IMR-90 (cell line): Measurements from ENCODE around the gene RTN4IP1. TPM values are rescaled to one million over a fixed set of nuclear protein-coding genes. Genes with fewer than 3 reads are reported as not detected.

Source experiments
- ATAC-seq: fragments of 200-7000 bp; cut with Tn5 transposase; 2 replicates; pipeline ENCODE4 v1.9.1; 2020; ENCODE audit warnings: low read depth, mild to moderate bottlenecking, moderate library complexity
- BruUV-seq: library from RNA; stranded (reverse); fragments of 400-500 nt; replicated peaks from 2 replicates; lab custom pipeline; 2021; lab: Mats Ljungman, UMichigan
- CTCF ChIA-PET: fragments of 300-600 bp; formaldehyde crosslinking; extraction: SDS; loops from one replicate; lab custom pipeline; 2021; ENCODE audit warnings: antibody characterized with exemption; lab: Yijun Ruan, JAX
- POLR2A ChIA-PET: fragments of 300-600 bp; sonication (Branson Sonifier 250); formaldehyde crosslinking; loops from one replicate; lab custom pipeline; 2022; ENCODE audit warnings: antibody characterized with exemption; ENCODE audit not compliant: unreplicated experiment; lab: Charles Lee
- DNase-seq: peaks from one replicate; pipeline ENCODE4 v3.0.0; 2013
- H2AFZ ChIP-seq: replicated peaks from 2 replicates; pipeline ENCODE3; 2013; ENCODE audit warnings: low read length, mild to moderate bottlenecking; ENCODE audit not compliant: poor library complexity
- H2AK5ac ChIP-seq: 2 replicates; pipeline ENCODE4 v1.6.1; 2013; ENCODE audit warnings: low read depth, low read length, inconsistent platforms
- H2AK9ac ChIP-seq: replicated peaks from 2 replicates; pipeline ENCODE3; 2013; ENCODE audit warnings: mild to moderate bottlenecking, low read depth, low read length, moderate library complexity; ENCODE audit not compliant: poor library complexity
- H2BK120ac ChIP-seq: 2 replicates; pipeline ENCODE4 v1.6.1; 2013; ENCODE audit warnings: low read depth, low read length, inconsistent platforms
- H2BK15ac ChIP-seq: 3 replicates; pipeline ENCODE4 v1.6.1; 2013; ENCODE audit warnings: low read depth, low read length, inconsistent platforms
- H2BK20ac ChIP-seq: 2 replicates; pipeline ENCODE4 v1.6.1; 2013; ENCODE audit warnings: low read depth, mild to moderate bottlenecking, inconsistent platforms, low read length, moderate library complexity
- H2BK5ac ChIP-seq: 2 replicates; pipeline ENCODE4 v1.6.1; 2013; ENCODE audit warnings: mild to moderate bottlenecking, low read depth, low read length, inconsistent platforms; ENCODE audit not compliant: poor library complexity, severe bottlenecking
- H3K14ac ChIP-seq: replicated peaks from 2 replicates; pipeline ENCODE4 v1.6.1; 2013; ENCODE audit warnings: low read depth, low read length, inconsistent platforms
- H3K18ac ChIP-seq: 2 replicates; pipeline ENCODE4 v1.6.1; 2013; ENCODE audit warnings: low read depth, low read length, control low read depth
- H3K23ac ChIP-seq: 2 replicates; pipeline ENCODE4 v1.6.1; 2013; ENCODE audit warnings: low read depth, low read length, inconsistent platforms
- H3K27ac ChIP-seq: 2 replicates; pipeline ENCODE4 v1.5.1; 2013; ENCODE audit warnings: mild to moderate bottlenecking, control low read depth, low read length; ENCODE audit not compliant: insufficient read depth
- H3K27me3 ChIP-seq: 2 replicates; pipeline ENCODE4 v1.6.1; 2013; ENCODE audit warnings: low read length; ENCODE audit not compliant: control insufficient read depth, insufficient read depth
- H3K36me3 ChIP-seq: 2 replicates; pipeline ENCODE4 v1.6.1; 2013; ENCODE audit warnings: low read length, mixed read lengths; ENCODE audit not compliant: control insufficient read depth, insufficient read depth
- H3K4ac ChIP-seq: 2 replicates; pipeline ENCODE4 v1.6.1; 2013; ENCODE audit warnings: low read depth, low read length, inconsistent platforms
- H3K4me1 ChIP-seq: 2 replicates; pipeline ENCODE4 v1.6.1; 2013; ENCODE audit warnings: low read length, mixed read lengths; ENCODE audit not compliant: control insufficient read depth, insufficient read depth
- H3K4me2 ChIP-seq: 2 replicates; pipeline ENCODE4 v1.6.1; 2013; ENCODE audit warnings: low read depth, mild to moderate bottlenecking, control low read depth, low read length, moderate library complexity
- H3K4me3 ChIP-seq: 2 replicates; pipeline ENCODE4 v1.5.1; 2013; ENCODE audit warnings: low read depth, mild to moderate bottlenecking, control low read depth, low read length, moderate library complexity; ENCODE audit not compliant: insufficient read depth
- H3K56ac ChIP-seq: 2 replicates; pipeline ENCODE4 v1.6.1; 2013; ENCODE audit warnings: low read length, inconsistent platforms; ENCODE audit not compliant: insufficient read depth; ENCODE audit errors: extremely low read depth
- H3K79me1 ChIP-seq, 2 experiments: 2 replicates each; pipeline ENCODE4 v1.6.1; 2013; ENCODE audit warnings: low read length in 2 of 2, inconsistent platforms in 1 of 2, low read depth in 1 of 2
- H3K9ac ChIP-seq: 2 replicates; pipeline ENCODE4 v1.6.1; 2013; ENCODE audit warnings: low read depth, low read length, control low read depth
- H3K9me1 ChIP-seq: 2 replicates; pipeline ENCODE4 v1.6.1; 2013; ENCODE audit warnings: low read length, inconsistent platforms; ENCODE audit not compliant: insufficient read depth
- H3K9me3 ChIP-seq: 2 replicates; pipeline ENCODE4 v1.6.1; 2013; ENCODE audit warnings: low read length; ENCODE audit not compliant: control insufficient read depth, insufficient read depth
- H4K20me1 ChIP-seq: 2 replicates; pipeline ENCODE4 v1.6.1; 2013; ENCODE audit warnings: low read length, inconsistent platforms; ENCODE audit not compliant: insufficient read depth
- H4K5ac ChIP-seq: 2 replicates; pipeline ENCODE4 v1.6.1; 2013; ENCODE audit warnings: mild to moderate bottlenecking, low read depth, low read length, control low read depth
- H4K8ac ChIP-seq, 2 experiments: 2 replicates each; pipeline ENCODE4 v1.6.1; 2013; ENCODE audit warnings: low read depth in 2 of 2, low read length in 2 of 2, control low read depth in 1 of 2, inconsistent platforms in 1 of 2
- H4K91ac ChIP-seq: 2 replicates; pipeline ENCODE4 v1.6.1; 2013; ENCODE audit warnings: low read depth, low read length, inconsistent platforms; ENCODE audit not compliant: insufficient read depth
- BHLHE40 ChIP-seq: fragments of 150-350 bp; IDR thresholded peaks from 2 replicates; pipeline ENCODE4 v1.6.1; 2016; ENCODE audit warnings: mild to moderate bottlenecking, low read depth, low read length
- CHD1 ChIP-seq: IDR thresholded peaks from 2 replicates; pipeline ENCODE4 v1.6.1; 2012; ENCODE audit warnings: low read depth, low read length, improper control_type of control experiment
- FOS ChIP-seq: fragments of 150-350 bp; IDR thresholded peaks from 2 replicates; pipeline ENCODE4 v1.6.1; 2016; ENCODE audit warnings: low read depth, low read length
- MAFK ChIP-seq: IDR thresholded peaks from 2 replicates; pipeline ENCODE4 v1.6.1; 2012; ENCODE audit warnings: low read depth, low read length, improper control_type of control experiment
- RFX5 ChIP-seq: IDR thresholded peaks from 2 replicates; pipeline ENCODE4 v1.8.0; 2012; ENCODE audit warnings: low read depth, mild to moderate bottlenecking, low read length, moderate library complexity
- USF2 ChIP-seq: fragments of 150-350 bp; IDR thresholded peaks from 2 replicates; pipeline ENCODE4 v1.6.1; 2017; ENCODE audit warnings: mild to moderate bottlenecking, antibody characterized with exemption, low read length, low read depth
- WGBS, 2 experiments: methylation state at CpG; one replicate each; pipeline versions ENCODE4 v1.1.5 to v1.1.7; 2013; ENCODE audit warnings: missing lambda C conversion rate in 2 of 2; ENCODE audit not compliant: insufficient read length in 1 of 2; ENCODE audit errors: extremely low coverage in 2 of 2; 5-methylcytosine and 5-hydroxymethylcytosine counted together
- dilution Hi-C: fragments of 300-500 bp; cut with HindIII; formaldehyde crosslinking; loops from one replicate; pipeline ENCODE4 v1.14.3; 2018; ENCODE audit warnings: low sequenced_read_pairs; ENCODE audit not compliant: unreplicated experiment
- in situ Hi-C: fragments of 300-500 bp; cut with MboI; formaldehyde crosslinking; loops from 3 replicates; pipeline ENCODE4 v1.14.3; 2019; ENCODE audit warnings: low sequenced_read_pairs, inconsistent platforms, mixed read lengths
- intact Hi-C: fragments of 100-400 bp; cut with micrococcal nuclease; formaldehyde crosslinking; loops from 2 replicates; pipeline ENCODE4 v1.10.0; 2022
- microRNA-seq, 2 experiments: library from miRNA; stranded (forward) in 1 of 2; unstranded in 1 of 2; fragments of 10-50 nt in 1 of 2; fragments of <30 nt in 1 of 2; gene quantifications in 1 of 2; microRNA quantifications in 1 of 2; one replicate each; pipeline versions ENCODE3 to v1.1.0; 2013 to 2020; ENCODE audit not compliant: insufficient read depth in 1 of 2, insufficient read length in 1 of 2, unreplicated experiment in 1 of 2
- polyA plus RNA-seq, 3 experiments: library from polyadenylated mRNA; depleted of rRNA; stranded (reverse); fragments of >200 nt; gene quantifications; 2 replicates each; pipeline ENCODE4 v1.2.3, GENCODE V29; 2012; ENCODE audit warnings: low replicate concordance in 1 of 3
- small RNA-seq, 5 experiments: library from RNA; depleted of rRNA; stranded (forward); fragments of <200 nt; gene quantifications; one replicate each; pipeline ENCODE3, GENCODE V24; 2012
- total RNA-seq: library from RNA; depleted of rRNA; stranded (reverse); fragments of >200 nt; gene quantifications from 2 replicates; pipeline ENCODE4 v1.2.3, GENCODE V29; 2012; rRNA removed

The RTN4IP1 gene
- total and polyA plus RNA-seq, 2 of the 4 experiments (the other 2 are of a cell fraction): 5.7 to 9.9 TPM

GRCh38 chr6:106522562-106523250, 106.6 kb downstream of the RTN4IP1 start:
- H3K4me3 ChIP-seq: no peak overlapping the region
- no peak overlapping the region for H2BK120ac ChIP-seq
- H2BK15ac ChIP-seq: 0 out of 3 replicates have a peak overlapping the region, but pooled peaks have one; percentile 66
- no peaks in the 10 kb centered on the region for H3K36me3 ChIP-seq
- 80% methylated on average over 2 of the region's 6 CpGs; no CpG with 5 or more reads in 1 of the 2 experiments for WGBS, 2 experiments
- no peaks in the 10 kb centered on the region for H3K27me3 ChIP-seq
- no peak overlapping the region for H3K27ac ChIP-seq
- H3K9me1 ChIP-seq: peaks cover 4% of the 10 kb centered on the region; the same call in 1 of the 2 replicates
- no peak overlapping the region for H3K9ac ChIP-seq
- H3K56ac ChIP-seq: no peak overlapping the region
- H3K79me1 ChIP-seq: no peaks in the 10 kb centered on the region
- no peak overlapping the region for H2AK9ac ChIP-seq
- no peak overlapping the region for H3K18ac ChIP-seq
- intact Hi-C loops: no loop called here
- H3K9me3 ChIP-seq: no peaks in the 10 kb centered on the region
- H3K4ac ChIP-seq: no peak overlapping the region
- no peak overlapping the region for H2BK5ac ChIP-seq
- H4K20me1 ChIP-seq: no peaks in the 10 kb centered on the region
- DNase-seq (no peak), ATAC-seq (no peak)
- no peak overlapping the region for H4K8ac ChIP-seq
- peak overlapping the region; percentile 80; the same call in 1 of the 2 replicates for H2BK20ac ChIP-seq
- H2AFZ ChIP-seq: no peak overlapping the region
- no peak overlapping the region for H3K14ac ChIP-seq
- peak overlapping the region; percentile 11; the same call in 1 of the 2 replicates for H4K91ac ChIP-seq
- peaks cover 11% of the 10 kb centered on the region for H3K4me1 ChIP-seq
- H3K4me2 ChIP-seq: no peak overlapping the region
- TF ChIP-seq RFX5 (no peak), FOS (no peak), CHD1 (no peak), USF2 (no peak), MAFK (no peak), BHLHE40 (no peak)
- H2AK5ac ChIP-seq: no peak overlapping the region; the same call in 1 of the 2 replicates
- ChIA-PET CTCF (no interaction called here), POLR2A (no interaction called here)
- in situ Hi-C loops: no loop called here
- dilution Hi-C loops: no loop called here
- no TSS peak for BruUV-seq
- no peak overlapping the region for H4K5ac ChIP-seq
- no peak overlapping the region for H3K23ac ChIP-seq

Small RNA genes lying within 50 kb of the gene (microRNA-seq; reads per million reads assigned to microRNA genes)
- not detected for gene RNU6-527P (ENCODE audit: insufficient read depth, insufficient read length)

Small RNA genes lying within 50 kb of the gene (small RNA-seq; reads per million reads assigned to genes)
- 0 reads per million in 5 experiments for gene RNU6-527P

Other genes with a start within 250 kb of the RTN4IP1 start
- 10.6 and 10.9 TPM in 2 replicates for gene QRSL1, start 80 bp upstream of the RTN4IP1 start, total RNA-seq
- 4.7 and 6.1 TPM in 2 replicates for gene QRSL1, start 80 bp upstream of the RTN4IP1 start, polyA plus RNA-seq (2012; rRNA removed)